CD8-positive, alpha-beta memory T cell (primary cell): ENCODE data around the gene MINK1. TPM values are rescaled to one million over a fixed set of nuclear protein-coding genes. Genes with fewer than 3 reads are reported as not detected.

Source experiments
- CTCF ChIA-PET: fragments of 350-600 bp; sonication (Branson Sonifier 250); formaldehyde crosslinking; loops from one replicate; lab custom pipeline; 2021; ENCODE audit warnings: antibody characterized with exemption; lab: Charles Lee
- POLR2A ChIA-PET: fragments of 350-600 bp; sonication (Branson Sonifier 250); formaldehyde crosslinking; loops from one replicate; lab custom pipeline; 2021; ENCODE audit warnings: antibody characterized with exemption; lab: Charles Lee
- DNase-seq, 5 donors: peaks; one replicate each; pipeline versions ENCODE4 v3.0.0 to v3.0.0-alpha.2; 2020 to 2022; ENCODE audit warnings: mixed read lengths in 1 of 5
- H3K27ac ChIP-seq: one replicate; pipeline ENCODE4 v1.7.0; 2013; ENCODE audit warnings: low read depth, mild to moderate bottlenecking, low read length, moderate library complexity
- H3K27me3 ChIP-seq: 2 replicates; pipeline ENCODE4 v1.7.0; 2013; ENCODE audit warnings: low read length, mild to moderate bottlenecking; ENCODE audit not compliant: insufficient read depth, poor library complexity, severe bottlenecking
- H3K36me3 ChIP-seq: 2 replicates; pipeline ENCODE4 v1.7.0; 2013; ENCODE audit warnings: mild to moderate bottlenecking, low read length, moderate library complexity; ENCODE audit not compliant: insufficient read depth
- H3K4me1 ChIP-seq: 2 replicates; pipeline ENCODE4 v1.7.0; 2013; ENCODE audit warnings: mild to moderate bottlenecking, low read length, moderate library complexity; ENCODE audit not compliant: insufficient read depth
- H3K4me3 ChIP-seq: 2 replicates; pipeline ENCODE4 v1.7.0; 2013; ENCODE audit warnings: mild to moderate bottlenecking, low read length
- H3K9me3 ChIP-seq: 2 replicates; pipeline ENCODE4 v1.7.0; 2013; ENCODE audit warnings: mild to moderate bottlenecking, low read length
- H3K27ac Mint-ChIP-seq, 8 donors: one replicate each; pipeline ENCODE4 v1.8.0; 2020 to 2021; ENCODE audit warnings: mixed read lengths in 8 of 8, mild to moderate bottlenecking in 6 of 8, inconsistent platforms in 3 of 8, moderate library complexity in 3 of 8
- H3K27me3 Mint-ChIP-seq, 2 donors: one replicate each; pipeline ENCODE4 v1.8.0; 2020 to 2021; ENCODE audit warnings: mixed read lengths in 2 of 2, mild to moderate bottlenecking in 1 of 2, moderate library complexity in 1 of 2
- H3K36me3 Mint-ChIP-seq, 3 donors: one replicate each; pipeline ENCODE4 v1.8.0; 2020 to 2021; ENCODE audit warnings: mixed read lengths in 3 of 3, inconsistent platforms in 1 of 3, mild to moderate bottlenecking in 1 of 3
- H3K4me1 Mint-ChIP-seq, 3 donors: one replicate each; pipeline ENCODE4 v1.8.0; 2020 to 2021; ENCODE audit warnings: mixed read lengths in 3 of 3, inconsistent platforms in 1 of 3, mild to moderate bottlenecking in 1 of 3
- H3K4me3 Mint-ChIP-seq, 7 donors: one replicate each; pipeline ENCODE4 v1.8.0; 2020 to 2021; ENCODE audit warnings: mixed read lengths in 7 of 7, mild to moderate bottlenecking in 6 of 7, moderate library complexity in 4 of 7, inconsistent platforms in 2 of 7
- H3K9me3 Mint-ChIP-seq, 5 donors: one replicate each; pipeline ENCODE4 v1.8.0; 2020 to 2022; ENCODE audit warnings: mixed read lengths in 5 of 5, mild to moderate bottlenecking in 3 of 5, moderate library complexity in 2 of 5, inconsistent platforms in 1 of 5
- polyA plus RNA-seq: library from polyadenylated mRNA; unstranded; fragments of 300-500 nt; fragmentation: Illumina TruSeq; gene quantifications from one replicate; pipeline ENCODE4 v1.2.3, GENCODE V29; 2021
- total RNA-seq, 2 experiments: library from RNA; stranded (reverse); gene quantifications; one replicate each; pipeline ENCODE4 v1.2.3, GENCODE V29; 2021

Gene MINK1
- total and polyA plus RNA-seq, 3 experiments from 2014 or later = 30.5 to 58.6 (median 58.6) TPM

GRCh38 chr17:4939546-4939795 lies 106.3 kb downstream of the MINK1 start:
- H3K36me3 ChIP-seq = peaks cover 18% of the 10 kb centered on the region
- peaks cover 54% of the 10 kb centered on the region for H3K4me1 ChIP-seq
- ChIA-PET POLR2A (interaction anchor here (0.5 to 4.1 kb wide), 15 partner anchors 9 to 796 kb away, joined by 3 to 67 read pairs (median 7); partner anchors contain the start of genes C17orf107, CAMTA2, CHRNE and CYB5D2), CTCF (interaction anchor here (0.6 to 4.0 kb wide), 13 partner anchors 9 to 529 kb away, joined by 3 to 34 read pairs (median 5); partner anchors contain the start of genes C17orf107, CHRNE, KIF1C and PFN1)
- Mint-ChIP-seq H3K4me1 (peaks cover 54 to 77% (median 54%) of the 10 kb centered on the region in 3 donors), H3K4me3 (peak overlapping the region; percentile 86 to 97 (median 96)), H3K9me3 (no peaks in the 10 kb centered on the region), H3K27ac (peak overlapping the region; percentile 89 to 98 (median 94)), H3K27me3 (peaks cover 0 to 4% of the 10 kb centered on the region in 2 donors), H3K36me3 (peaks cover 6 to 75% (median 22%) of the 10 kb centered on the region in 3 donors)
- no peaks in the 10 kb centered on the region for H3K9me3 ChIP-seq
- peak in 1 of 5 donors; percentile 13 for DNase-seq
- peak overlapping the region; percentile 85 for H3K27ac ChIP-seq
- peak overlapping the region; percentile 97 for H3K4me3 ChIP-seq
- H3K27me3 ChIP-seq = no peaks in the 10 kb centered on the region

GRCh38 chr17:4939796-4940554 lies 106.8 kb downstream of the MINK1 start, which contains the start of the genes RNF167 and SLC25A11:
Gene RNF167 (plus strand): TSS chr17:4940268. CDS start chr17:4940910, 642 bp downstream.
Gene SLC25A11 (minus strand): TSS chr17:4940046. CDS start chr17:4939910, 136 bp downstream.
- no peaks in the 10 kb centered on the region for H3K9me3 Mint-ChIP-seq
- H3K27ac ChIP-seq = peak within 1 kb of the TSS; percentile 85
- H3K36me3 Mint-ChIP-seq = peaks cover 6 to 80% (median 23%) of the 10 kb centered on the region in 3 donors
- H3K4me3 ChIP-seq = peak within 1 kb of the TSS; percentile 97
- H3K4me1 Mint-ChIP-seq = peaks cover 55 to 79% (median 55%) of the 10 kb centered on the region in 3 donors
- peaks cover 57% of the 10 kb centered on the region for H3K4me1 ChIP-seq
- no peaks in the 10 kb centered on the region for H3K27me3 ChIP-seq
- CTCF ChIA-PET = interaction anchor here (0.6 to 4.0 kb wide), 16 partner anchors 8 to 529 kb away, joined by 3 to 34 read pairs (median 4); partner anchors contain the start of genes C17orf107, CHRNE, INCA1 and KIF1C
- peaks cover 23% of the 10 kb centered on the region for H3K36me3 ChIP-seq
- peak; percentile 89 to 99 (median 97) for DNase-seq
- peak within 1 kb of the TSS; percentile 89 to 98 (median 96) for H3K27ac Mint-ChIP-seq
- POLR2A ChIA-PET = interaction anchor here (0.5 to 4.1 kb wide), 17 partner anchors 9 to 797 kb away, joined by 3 to 67 read pairs (median 5); partner anchors contain the start of genes C17orf107, CAMTA2, CHRNE and CYB5D2
- H3K4me3 Mint-ChIP-seq = peak within 1 kb of the TSS; percentile 86 to 97 (median 96)
- no peaks in the 10 kb centered on the region for H3K9me3 ChIP-seq
- H3K27me3 Mint-ChIP-seq = peaks cover 0 to 4% of the 10 kb centered on the region in 2 donors

DNA sequence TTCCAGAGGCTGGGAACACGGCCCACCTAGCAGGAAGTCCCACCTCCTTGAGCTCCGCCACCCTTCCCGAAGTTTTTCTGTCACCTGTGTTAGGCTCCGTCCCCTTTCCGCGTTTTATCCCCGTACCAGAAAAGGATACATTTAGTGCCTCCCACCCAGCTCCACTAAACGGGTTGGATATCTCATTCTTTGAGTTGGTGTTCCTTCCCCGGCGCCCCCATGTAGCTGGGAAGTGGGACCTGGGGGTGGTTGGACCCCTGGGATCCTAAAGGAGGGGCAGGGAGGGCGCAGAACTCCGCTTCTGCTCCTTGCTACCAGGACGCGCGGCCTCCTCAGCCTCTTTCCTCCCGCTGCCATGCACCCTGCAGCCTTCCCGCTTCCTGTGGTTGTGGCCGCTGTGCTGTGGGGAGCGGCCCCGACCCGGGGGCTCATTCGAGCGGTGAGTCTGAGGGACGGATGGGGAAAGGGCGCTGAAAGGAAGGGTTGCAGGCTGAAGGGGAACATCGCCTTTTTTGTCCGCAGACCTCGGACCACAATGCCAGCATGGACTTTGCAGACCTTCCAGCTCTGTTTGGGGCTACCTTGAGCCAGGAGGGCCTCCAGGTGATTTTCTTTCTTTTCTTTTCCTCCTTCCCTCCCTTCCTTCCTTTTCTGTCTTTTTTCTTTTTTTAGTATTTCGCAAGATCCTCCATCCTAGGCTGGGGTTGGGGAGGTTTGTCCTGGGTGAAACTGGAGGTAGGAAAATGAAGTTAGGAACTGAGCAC lies 107.6 kb downstream of the MINK1 start:
- H3K4me3 ChIP-seq = peak overlapping the region; percentile 97
- peak overlapping the region; percentile 86 to 97 (median 96) for H3K4me3 Mint-ChIP-seq
- H3K4me1 Mint-ChIP-seq = peaks cover 63 to 84% (median 63%) of the 10 kb centered on the region in 3 donors
- peak; percentile 29 to 70 (median 47) for DNase-seq
- H3K4me1 ChIP-seq = peaks cover 65% of the 10 kb centered on the region
- H3K27ac ChIP-seq = peak overlapping the region; percentile 85
- no peaks in the 10 kb centered on the region for H3K9me3 Mint-ChIP-seq
- H3K27me3 Mint-ChIP-seq = peaks cover 0 to 5% of the 10 kb centered on the region in 2 donors
- peak overlapping the region; percentile 88 to 98 (median 95) for H3K27ac Mint-ChIP-seq
- ChIA-PET CTCF (interaction anchor here (0.8 to 4.0 kb wide), 11 partner anchors 8 to 79 kb away, joined by 3 to 34 read pairs (median 5); partner anchors contain the start of genes C17orf107, CHRNE, INCA1 and PFN1), POLR2A (interaction anchor here (0.6 to 4.1 kb wide), 13 partner anchors 8 to 798 kb away, joined by 3 to 67 read pairs (median 7); partner anchors contain the start of genes C17orf107, CAMTA2, CHRNE and CYB5D2)
- peaks cover 13 to 88% (median 29%) of the 10 kb centered on the region in 3 donors for H3K36me3 Mint-ChIP-seq
- no peaks in the 10 kb centered on the region for H3K9me3 ChIP-seq
- H3K27me3 ChIP-seq = no peaks in the 10 kb centered on the region
- peaks cover 30% of the 10 kb centered on the region for H3K36me3 ChIP-seq

DNA sequence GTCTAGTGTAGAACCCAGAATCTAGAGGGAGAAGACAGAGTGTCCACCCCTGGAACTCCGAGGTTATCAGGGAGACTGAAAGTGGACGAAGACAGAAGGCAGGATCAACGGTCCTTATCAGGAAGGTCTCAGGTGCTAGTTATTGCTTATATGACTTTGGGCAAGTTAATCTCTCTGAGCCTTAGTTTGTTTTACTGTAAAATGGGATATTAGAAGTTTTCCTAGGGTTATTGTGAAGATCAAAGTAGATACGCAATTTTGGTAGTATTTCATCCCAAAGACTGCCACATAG lies 108.1 kb downstream of the MINK1 start:
- peaks cover 34% of the 10 kb centered on the region for H3K36me3 ChIP-seq
- Mint-ChIP-seq H3K9me3 (no peaks in the 10 kb centered on the region), H3K36me3 (peaks cover 13 to 89% (median 28%) of the 10 kb centered on the region in 3 donors), H3K27ac (peak overlapping the region; percentile 88 to 98 (median 95)), H3K27me3 (peaks cover 0 to 5% of the 10 kb centered on the region in 2 donors), H3K4me3 (peak overlapping the region; percentile 86 to 97 (median 96)), H3K4me1 (peaks cover 64 to 84% (median 68%) of the 10 kb centered on the region in 3 donors)
- ChIA-PET CTCF (interaction anchor here (2.9 to 4.0 kb wide), 2 partner anchors 27 to 32 kb away, joined by 25 to 34 read pairs; partner anchors contain the start of gene SPAG7), POLR2A (interaction anchor here (2.7 to 4.1 kb wide), 2 partner anchors 26 to 32 kb away, joined by 15 to 67 read pairs; partner anchors contain the start of gene SPAG7)
- peaks cover 70% of the 10 kb centered on the region for H3K4me1 ChIP-seq
- peak overlapping the region; percentile 85 for H3K27ac ChIP-seq
- H3K27me3 ChIP-seq = no peaks in the 10 kb centered on the region
- H3K4me3 ChIP-seq = peak overlapping the region; percentile 97
- no peaks in the 10 kb centered on the region for H3K9me3 ChIP-seq
- no peak for DNase-seq

- Histone ChIP-seq H3K27me3 (no peaks in the 10 kb centered on the region), H3K4me3 (peak overlapping the region; percentile 97), H3K27ac (no peak overlapping the region), H3K36me3 (peaks cover 38% of the 10 kb centered on the region), H3K4me1 (peaks cover 75% of the 10 kb centered on the region), H3K9me3 (no peaks in the 10 kb centered on the region)
- CTCF ChIA-PET = interaction anchor here (0.9 to 1.1 kb wide), 2 partner anchors 24 to 38 kb away, joined by 3 read pairs; partner anchors contain the start of gene SPAG7
- Mint-ChIP-seq H3K4me1 (peaks cover 68 to 83% (median 76%) of the 10 kb centered on the region in 3 donors), H3K4me3 (peak overlapping the region; percentile 86 to 97 (median 96)), H3K27ac (peak overlapping the region; percentile 15 to 99 (median 78)), H3K9me3 (no peaks in the 10 kb centered on the region), H3K27me3 (peaks cover 0 to 6% of the 10 kb centered on the region in 2 donors), H3K36me3 (peaks cover 13 to 86% (median 29%) of the 10 kb centered on the region in 3 donors)
- no peak for DNase-seq
- POLR2A ChIA-PET = interaction anchor here (0.6 to 0.8 kb wide), 2 partner anchors 8 to 20 kb away, joined by 3 to 7 read pairs; partner anchors contain the start of gene ENO3
Observed at GRCh38 chr17:4942760-4943508, 109.8 kb downstream of the MINK1 start.

DNA sequence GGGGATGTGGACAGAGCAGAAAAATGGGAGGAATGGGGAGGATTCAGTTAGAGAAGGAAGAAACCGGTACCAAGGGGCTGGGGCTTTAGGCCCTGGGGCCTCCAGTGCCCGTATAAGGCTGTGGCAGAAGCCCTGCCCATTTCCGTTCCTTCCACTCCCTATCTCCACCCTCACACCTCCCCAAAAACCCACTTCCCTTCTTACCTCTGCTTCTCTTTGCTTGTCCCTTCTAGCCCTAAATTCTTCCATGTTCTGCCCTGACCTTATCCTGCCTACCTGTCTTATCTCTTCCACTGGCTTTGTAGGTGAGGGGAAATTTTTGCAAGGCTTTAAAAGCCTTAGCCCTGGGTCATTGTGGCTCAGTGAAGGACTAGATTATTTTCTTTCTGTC lies 111.0 kb downstream of the MINK1 start:
- peak; percentile 41 to 70 (median 62) for DNase-seq
- peak overlapping the region; percentile 51 for H3K4me3 ChIP-seq
- ChIA-PET CTCF (interaction anchor here (1.1 to 3.3 kb wide), 3 partner anchors 23 to 35 kb away, joined by 3 to 17 read pairs (median 7); partner anchors contain the start of gene SPAG7), POLR2A (interaction anchor here (0.6 to 0.8 kb wide), 2 partner anchors 23 to 43 kb away, joined by 3 read pairs; no protein-coding TSS in a partner anchor)
- no peaks in the 10 kb centered on the region for H3K27me3 ChIP-seq
- peak overlapping the region; percentile 65 for H3K27ac ChIP-seq
- peaks cover 35% of the 10 kb centered on the region for H3K36me3 ChIP-seq
- peak overlapping the region; percentile 94 to 100 (median 97) for H3K4me3 Mint-ChIP-seq
- H3K9me3 Mint-ChIP-seq = no peaks in the 10 kb centered on the region
- H3K27ac Mint-ChIP-seq = peak overlapping the region; percentile 86 to 99 (median 96)
- H3K9me3 ChIP-seq = no peaks in the 10 kb centered on the region
- peaks cover 0 to 8% of the 10 kb centered on the region in 2 donors for H3K27me3 Mint-ChIP-seq
- H3K4me1 ChIP-seq = peaks cover 64% of the 10 kb centered on the region
- H3K4me1 Mint-ChIP-seq = peaks cover 57 to 74% (median 69%) of the 10 kb centered on the region in 3 donors
- H3K36me3 Mint-ChIP-seq = peaks cover 13 to 78% (median 29%) of the 10 kb centered on the region in 3 donors
